GM12874 (cell line): ENCODE measurements around the gene MEGF11.

ENCODE experiments used
- TF ChIP-seq, protein P1 (sequence below): IDR thresholded peaks from 2 replicates; pipeline ENCODE4 v1.5.1; 2011; ENCODE audit warnings: low read depth, mild to moderate bottlenecking, control low read depth, low read length, moderate library complexity; ENCODE audit not compliant: insufficient read depth

The MEGF11 gene

GRCh38 chr15:65938604-65939003, 314.9 kb downstream of the MEGF11 start:
- TF ChIP-seq, protein P1, sequence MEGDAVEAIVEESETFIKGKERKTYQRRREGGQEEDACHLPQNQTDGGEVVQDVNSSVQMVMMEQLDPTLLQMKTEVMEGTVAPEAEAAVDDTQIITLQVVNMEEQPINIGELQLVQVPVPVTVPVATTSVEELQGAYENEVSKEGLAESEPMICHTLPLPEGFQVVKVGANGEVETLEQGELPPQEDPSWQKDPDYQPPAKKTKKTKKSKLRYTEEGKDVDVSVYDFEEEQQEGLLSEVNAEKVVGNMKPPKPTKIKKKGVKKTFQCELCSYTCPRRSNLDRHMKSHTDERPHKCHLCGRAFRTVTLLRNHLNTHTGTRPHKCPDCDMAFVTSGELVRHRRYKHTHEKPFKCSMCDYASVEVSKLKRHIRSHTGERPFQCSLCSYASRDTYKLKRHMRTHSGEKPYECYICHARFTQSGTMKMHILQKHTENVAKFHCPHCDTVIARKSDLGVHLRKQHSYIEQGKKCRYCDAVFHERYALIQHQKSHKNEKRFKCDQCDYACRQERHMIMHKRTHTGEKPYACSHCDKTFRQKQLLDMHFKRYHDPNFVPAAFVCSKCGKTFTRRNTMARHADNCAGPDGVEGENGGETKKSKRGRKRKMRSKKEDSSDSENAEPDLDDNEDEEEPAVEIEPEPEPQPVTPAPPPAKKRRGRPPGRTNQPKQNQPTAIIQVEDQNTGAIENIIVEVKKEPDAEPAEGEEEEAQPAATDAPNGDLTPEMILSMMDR = no peak

DNA sequence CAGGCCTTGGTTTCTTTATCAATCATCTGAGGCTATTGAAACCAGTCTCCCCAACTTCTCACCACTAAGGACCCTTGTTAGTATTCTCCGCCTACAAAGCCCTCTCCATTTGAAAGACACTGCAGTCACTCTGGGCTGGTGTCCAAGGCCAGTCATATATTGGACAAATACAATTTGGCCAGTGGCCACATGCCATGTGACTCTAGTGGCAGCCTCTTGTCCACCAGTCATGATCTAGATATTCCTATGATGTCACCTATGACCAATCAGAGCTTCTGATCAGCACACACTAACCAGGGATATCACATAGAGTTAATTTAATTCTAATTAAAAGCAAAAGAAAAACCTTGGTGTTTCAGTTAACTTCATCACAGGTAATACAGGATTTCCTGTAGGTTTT, 316.1 kb downstream of the MEGF11 start:
- TF ChIP-seq, protein P1 = no peak

- TF ChIP-seq, protein P1 = no peak
Observed at GRCh38 chr15:65937054-65937453, 316.5 kb downstream of the MEGF11 start.

DNA sequence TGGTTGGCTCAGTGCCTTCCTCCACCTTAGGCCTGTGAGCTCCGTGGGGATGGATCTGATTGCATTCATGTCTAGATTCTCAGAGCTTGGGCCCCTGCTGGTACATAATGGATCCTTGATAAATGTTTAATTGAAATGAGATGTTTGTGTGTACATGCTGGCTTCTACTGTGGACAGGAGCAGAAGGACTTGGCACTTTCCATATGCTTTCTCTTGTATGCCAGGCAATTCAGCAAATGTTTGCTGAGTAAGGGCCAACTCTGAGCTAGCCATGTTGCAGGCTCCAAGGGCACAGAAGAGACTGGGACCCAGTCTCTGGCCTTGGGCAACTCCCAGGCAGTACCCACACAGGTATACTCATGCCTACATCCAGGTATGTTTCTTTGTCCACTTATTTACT, 317.3 kb downstream of the MEGF11 start:
- TF ChIP-seq, protein P1 = no peak

DNA sequence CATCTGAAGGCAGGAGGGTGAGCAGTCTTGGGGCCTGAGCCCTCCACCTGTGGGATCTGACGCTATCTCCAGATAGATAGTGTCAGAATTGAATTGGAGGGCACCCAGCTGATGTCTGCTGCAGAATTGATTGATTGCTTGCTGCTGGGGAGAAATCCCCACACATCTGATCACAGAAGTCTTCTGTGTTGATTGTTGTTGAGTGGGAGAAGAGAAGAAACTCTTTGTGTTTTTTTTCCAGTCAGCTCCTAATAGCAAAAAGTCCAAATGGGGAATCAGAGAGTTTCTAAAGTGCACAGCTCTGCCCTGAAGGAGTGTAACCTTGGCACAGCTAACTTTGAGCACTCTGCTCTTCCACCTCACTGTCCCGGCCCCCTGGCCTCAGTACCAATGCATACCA, 318.2 kb downstream of the MEGF11 start:
- TF ChIP-seq, protein P1 = no peak

- TF ChIP-seq, protein P1 = no peak
Observed at GRCh38 chr15:65931221-65931620, 322.3 kb downstream of the MEGF11 start.

DNA sequence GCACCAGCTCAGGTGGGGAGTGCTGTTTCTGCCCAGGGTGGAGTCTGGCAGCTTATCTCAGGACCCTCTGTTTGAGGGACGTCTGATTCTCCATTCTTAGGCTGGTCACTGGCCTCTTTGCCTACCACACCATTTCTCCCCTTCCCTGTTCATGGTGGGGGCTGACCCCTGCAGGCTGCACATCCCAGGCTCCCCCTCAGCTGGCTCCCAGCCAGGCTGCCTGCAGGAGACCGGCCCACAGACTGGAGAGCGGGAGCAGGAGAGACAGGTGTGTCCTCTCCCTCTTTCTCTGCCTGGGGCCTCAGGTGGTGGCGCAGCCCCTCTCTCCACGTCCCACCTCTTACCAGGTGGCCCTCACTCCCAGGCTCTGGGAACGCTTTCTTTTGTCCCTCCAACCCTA, 323.4 kb downstream of the MEGF11 start:
- TF ChIP-seq, protein P1 = no peak

GRCh38 chr15:65929573-65929972, 324.0 kb downstream of the MEGF11 start:
- TF ChIP-seq, protein P1 = no peak
